HEK293 (cell line): Measurements from ENCODE around the gene TSHZ2.

ENCODE experiments used
- CTCF ChIA-PET: fragments of 350-600 bp; formaldehyde crosslinking; extraction: SDS; loops from one replicate; lab custom pipeline; 2021; ENCODE audit warnings: antibody characterized with exemption; lab: Yijun Ruan, JAX
- POLR2A ChIA-PET: fragments of 300-600 bp; formaldehyde crosslinking; extraction: SDS; loops from one replicate; lab custom pipeline; 2020; ENCODE audit warnings: antibody characterized with exemption, inconsistent platforms; lab: Yijun Ruan, JAX
- H3K27ac ChIP-seq: fragments of 200-500 bp; sonication (Bioruptor generic); 2 replicates; pipeline ENCODE4 v1.5.1; 2014; ENCODE audit warnings: low read depth, low read length, control low read depth, inconsistent platforms; ENCODE audit errors: extremely low read depth
- H3K36me3 ChIP-seq, 2 experiments: fragments of 200-500 bp in 1 of 2; sonication (Bioruptor generic) in 1 of 2; 1 replicate in 1 of 2; 2 replicates in 1 of 2; pipeline ENCODE4 v1.5.1; 2014 to 2017; ENCODE audit warnings: inconsistent platforms in 2 of 2, low read length in 2 of 2; ENCODE audit not compliant: control insufficient read depth in 2 of 2, insufficient read depth in 1 of 2
- H3K4me1 ChIP-seq: fragments of 200-500 bp; sonication (Bioruptor generic); 2 replicates; pipeline ENCODE4 v1.5.1; 2014; ENCODE audit warnings: mild to moderate bottlenecking, low read length, inconsistent platforms; ENCODE audit not compliant: control insufficient read depth, insufficient read depth
- H3K4me3 ChIP-seq: 2 replicates; pipeline ENCODE4 v1.5.1; 2011; ENCODE audit warnings: low read depth, mild to moderate bottlenecking, control low read depth, low read length, moderate library complexity
- H3K9me3 ChIP-seq: fragments of 200-500 bp; sonication (Bioruptor generic); 2 replicates; pipeline ENCODE4 v1.5.1; 2014; ENCODE audit warnings: low read depth, low read length, inconsistent platforms; ENCODE audit not compliant: control insufficient read depth, insufficient read depth
- ATF2 ChIP-seq: fragments of 450-650 bp; formaldehyde crosslinking; IDR thresholded peaks from 2 replicates; pipeline ENCODE4 v1.5.1; 2016; ENCODE audit warnings: missing biosample characterization, missing genetic modification characterization, low read depth
- BCL11A ChIP-seq: fragments of 450-650 bp; formaldehyde crosslinking; IDR thresholded peaks from 2 replicates; pipeline ENCODE4 v1.5.1; 2016; ENCODE audit warnings: low read depth, missing biosample characterization, missing genetic modification characterization
- GLIS1 ChIP-seq: fragments of 450-650 bp; formaldehyde crosslinking; IDR thresholded peaks from 2 replicates; pipeline ENCODE4 v1.5.1; 2016; ENCODE audit warnings: missing biosample characterization, missing genetic modification characterization
- KLF10 ChIP-seq: fragments of 450-650 bp; IDR thresholded peaks from 2 replicates; pipeline ENCODE4 v1.5.1; 2018; ENCODE audit warnings: missing biosample characterization, mild to moderate bottlenecking, missing genetic modification characterization
- KLF16 ChIP-seq: fragments of 450-650 bp; formaldehyde crosslinking; IDR thresholded peaks from 2 replicates; pipeline ENCODE4 v1.5.1; 2017; ENCODE audit warnings: missing biosample characterization, missing genetic modification characterization
- OSR2 ChIP-seq: fragments of 450-650 bp; formaldehyde crosslinking; IDR thresholded peaks from 2 replicates; pipeline ENCODE4 v1.5.1; 2016; ENCODE audit warnings: missing biosample characterization, missing genetic modification characterization
- SALL2 ChIP-seq: fragments of 450-650 bp; formaldehyde crosslinking; IDR thresholded peaks from 2 replicates; pipeline ENCODE4 v1.5.0; 2017; ENCODE audit warnings: missing biosample characterization, mild to moderate bottlenecking, missing genetic modification characterization, borderline replicate concordance
- TCF7L2 ChIP-seq: IDR thresholded peaks from 2 replicates; pipeline ENCODE4 v1.6.1; 2011; ENCODE audit warnings: low read depth, mild to moderate bottlenecking, inconsistent platforms, low read length, moderate library complexity, borderline replicate concordance
- ZBTB17 ChIP-seq: fragments of 450-650 bp; formaldehyde crosslinking; IDR thresholded peaks from 2 replicates; pipeline ENCODE4 v1.5.1; 2016; ENCODE audit warnings: missing biosample characterization, missing genetic modification characterization
- ZNF184 ChIP-seq: fragments of 450-650 bp; IDR thresholded peaks from 2 replicates; pipeline ENCODE4 v1.5.1; 2018; ENCODE audit warnings: missing biosample characterization, mild to moderate bottlenecking, missing genetic modification characterization
- ZNF211 ChIP-seq: fragments of 450-650 bp; formaldehyde crosslinking; IDR thresholded peaks from 2 replicates; pipeline ENCODE4 v1.5.1; 2016; ENCODE audit warnings: low read depth, missing biosample characterization, missing genetic modification characterization
- ZNF221 ChIP-seq: fragments of 450-650 bp; formaldehyde crosslinking; IDR thresholded peaks from 2 replicates; pipeline ENCODE4 v1.5.1; 2017; ENCODE audit warnings: missing biosample characterization, missing genetic modification characterization, borderline replicate concordance
- ZNF26 ChIP-seq: fragments of 450-650 bp; formaldehyde crosslinking; IDR thresholded peaks from 2 replicates; pipeline ENCODE4 v1.5.1; 2016; ENCODE audit warnings: missing biosample characterization, missing genetic modification characterization
- ZNF266 ChIP-seq: fragments of 450-650 bp; formaldehyde crosslinking; IDR thresholded peaks from 2 replicates; pipeline ENCODE4 v1.5.1; 2016; ENCODE audit warnings: missing biosample characterization, missing genetic modification characterization, low read depth
- ZNF302 ChIP-seq: fragments of 450-650 bp; formaldehyde crosslinking; IDR thresholded peaks from 2 replicates; pipeline ENCODE4 v1.5.1; 2016; ENCODE audit warnings: missing biosample characterization, missing genetic modification characterization, low read depth
- ZNF335 ChIP-seq: fragments of 450-650 bp; formaldehyde crosslinking; conservative IDR thresholded peaks from 2 replicates; pipeline ENCODE4 v1.5.1; 2016; ENCODE audit warnings: missing biosample characterization, missing genetic modification characterization
- ZNF366 ChIP-seq: fragments of 450-650 bp; formaldehyde crosslinking; conservative IDR thresholded peaks from 2 replicates; pipeline ENCODE4 v1.5.1; 2016; ENCODE audit warnings: missing biosample characterization, missing genetic modification characterization
- ZNF416 ChIP-seq: fragments of 450-650 bp; formaldehyde crosslinking; IDR thresholded peaks from 2 replicates; pipeline ENCODE4 v1.5.1; 2016; ENCODE audit warnings: missing biosample characterization, missing genetic modification characterization
- ZNF449 ChIP-seq: fragments of 450-650 bp; formaldehyde crosslinking; IDR thresholded peaks from 2 replicates; pipeline ENCODE4 v1.5.1; 2017; ENCODE audit warnings: missing biosample characterization, mild to moderate bottlenecking, missing genetic modification characterization, moderate library complexity
- ZNF473 ChIP-seq: fragments of 450-650 bp; formaldehyde crosslinking; IDR thresholded peaks from 2 replicates; pipeline ENCODE4 v1.5.1; 2017; ENCODE audit warnings: missing biosample characterization, missing genetic modification characterization
- ZNF558 ChIP-seq: fragments of 450-650 bp; formaldehyde crosslinking; IDR thresholded peaks from 2 replicates; pipeline ENCODE4 v1.5.1; 2016; ENCODE audit warnings: missing biosample characterization, missing genetic modification characterization
- ZNF585B ChIP-seq: fragments of 450-650 bp; formaldehyde crosslinking; IDR thresholded peaks from 2 replicates; pipeline ENCODE4 v1.5.1; 2016; ENCODE audit warnings: missing biosample characterization, missing genetic modification characterization
- ZNF624 ChIP-seq: fragments of 450-650 bp; formaldehyde crosslinking; IDR thresholded peaks from 2 replicates; pipeline ENCODE4 v1.5.1; 2017; ENCODE audit warnings: missing biosample characterization, missing genetic modification characterization
- ZNF626 ChIP-seq: fragments of 450-650 bp; sonication (Bioruptor Pico); formaldehyde crosslinking; IDR thresholded peaks from 2 replicates; pipeline ENCODE4 v1.5.1; 2018; ENCODE audit warnings: missing biosample characterization, missing genetic modification characterization, inconsistent platforms
- ZNF645 ChIP-seq: fragments of 450-650 bp; formaldehyde crosslinking; IDR thresholded peaks from 2 replicates; pipeline ENCODE4; 2016; ENCODE audit warnings: missing biosample characterization, missing genetic modification characterization
- ZNF843 ChIP-seq: fragments of 450-650 bp; formaldehyde crosslinking; IDR thresholded peaks from 2 replicates; pipeline ENCODE4 v1.5.1; 2016; ENCODE audit warnings: missing biosample characterization, missing genetic modification characterization
- ZSCAN23 ChIP-seq: fragments of 450-650 bp; formaldehyde crosslinking; IDR thresholded peaks from 2 replicates; pipeline ENCODE4 v1.5.1; 2016; ENCODE audit warnings: missing biosample characterization, missing genetic modification characterization
- ZSCAN5A ChIP-seq: fragments of 450-650 bp; formaldehyde crosslinking; IDR thresholded peaks from 2 replicates; pipeline ENCODE4 v1.5.1; 2016; ENCODE audit warnings: missing biosample characterization, missing genetic modification characterization

TSHZ2 gene

GRCh38 chr20:53336892-53337291 is 364.7 kb downstream of the TSHZ2 start (continued):
- TF ChIP-seq ZNF645 (tag by site-specific recombination), result no peak
- TF ChIP-seq OSR2 (tag by site-specific recombination), result no peak
- no peak for TF ChIP-seq ZNF335 (tag by site-specific recombination)
- TF ChIP-seq GLIS1 (tag by site-specific recombination), result no peak
- no peak for TF ChIP-seq ZNF221 (tag by site-specific recombination)
- TF ChIP-seq ZSCAN5A (tag by site-specific recombination), result no peak
- TF ChIP-seq KLF10, result no peak
- no peak for TF ChIP-seq ZNF473 (tag by site-specific recombination)
- TF ChIP-seq ZNF843 (tag by site-specific recombination), result no peak
- TF ChIP-seq ZNF626 (tag by site-specific recombination), result no peak
- TF ChIP-seq, all 188 proteins: peak for 0

- ChIA-PET CTCF (interaction anchor here (0.6 to 1.2 kb wide), 3 partner anchors 43 to 1024 kb away, joined by 3 to 4 read pairs (median 3); no protein-coding TSS in a partner anchor), POLR2A (no interaction called here)
- TF ChIP-seq SALL2 (tag by site-specific recombination), result no peak
- no peak for TF ChIP-seq ZNF211 (tag by site-specific recombination)
- no peak for TF ChIP-seq ZNF624
- TF ChIP-seq ZNF302, result no peak
- TF ChIP-seq ZBTB17 (tag by site-specific recombination), result no peak
- no peak for TF ChIP-seq KLF16 (tag by site-specific recombination)
- no peak for TF ChIP-seq TCF7L2
- TF ChIP-seq ZNF558 (tag by site-specific recombination), result no peak
- TF ChIP-seq ZNF266 (tag by site-specific recombination), result no peak
- TF ChIP-seq ZNF449 (tag by site-specific recombination), result no peak
- no peak for TF ChIP-seq BCL11A (tag by site-specific recombination)
- no peak for TF ChIP-seq ATF2 (tag by site-specific recombination)
- no peak for TF ChIP-seq ZNF366
- TF ChIP-seq ZNF26 (tag by site-specific recombination), result no peak
- TF ChIP-seq ZNF585B, result no peak
- TF ChIP-seq GLIS1 (tag by site-specific recombination), result no peak
- no peak for TF ChIP-seq ZNF416 (tag by site-specific recombination)
- TF ChIP-seq ZNF184, result no peak
- TF ChIP-seq ZSCAN23, result no peak
- no peak for TF ChIP-seq ZNF335 (tag by site-specific recombination)
These were observed 365.4 kb downstream of the TSHZ2 start for GRCh38 chr20:53337390-53338101.

More at GRCh38 chr20:53337390-53338101, 365.4 kb downstream of the TSHZ2 start:
- Histone ChIP-seq H3K36me3 (no peaks in the 10 kb centered on the region), H3K4me1 (no peaks in the 10 kb centered on the region), H3K9me3 (no peaks in the 10 kb centered on the region), H3K27ac (no peak overlapping the region), H3K4me3 (no peak overlapping the region)
